Loucy (cell line): Measurements from ENCODE around the gene SLC27A1.

Experiments used
- EZH2phosphoT487 ChIP-seq: fragments of 200-600 bp; IDR thresholded peaks from 2 replicates; pipeline ENCODE4 v1.6.1; 2018; ENCODE audit warnings: antibody characterized with exemption, mild to moderate bottlenecking, moderate library complexity, borderline replicate concordance
- TF ChIP-seq, protein P1 (sequence below): fragments of 200-600 bp; sonication (generic); conservative IDR thresholded peaks from 2 replicates; pipeline ENCODE4 v1.5.1; 2014; ENCODE audit warnings: mild to moderate bottlenecking, antibody characterized with exemption, low read length

DNA sequence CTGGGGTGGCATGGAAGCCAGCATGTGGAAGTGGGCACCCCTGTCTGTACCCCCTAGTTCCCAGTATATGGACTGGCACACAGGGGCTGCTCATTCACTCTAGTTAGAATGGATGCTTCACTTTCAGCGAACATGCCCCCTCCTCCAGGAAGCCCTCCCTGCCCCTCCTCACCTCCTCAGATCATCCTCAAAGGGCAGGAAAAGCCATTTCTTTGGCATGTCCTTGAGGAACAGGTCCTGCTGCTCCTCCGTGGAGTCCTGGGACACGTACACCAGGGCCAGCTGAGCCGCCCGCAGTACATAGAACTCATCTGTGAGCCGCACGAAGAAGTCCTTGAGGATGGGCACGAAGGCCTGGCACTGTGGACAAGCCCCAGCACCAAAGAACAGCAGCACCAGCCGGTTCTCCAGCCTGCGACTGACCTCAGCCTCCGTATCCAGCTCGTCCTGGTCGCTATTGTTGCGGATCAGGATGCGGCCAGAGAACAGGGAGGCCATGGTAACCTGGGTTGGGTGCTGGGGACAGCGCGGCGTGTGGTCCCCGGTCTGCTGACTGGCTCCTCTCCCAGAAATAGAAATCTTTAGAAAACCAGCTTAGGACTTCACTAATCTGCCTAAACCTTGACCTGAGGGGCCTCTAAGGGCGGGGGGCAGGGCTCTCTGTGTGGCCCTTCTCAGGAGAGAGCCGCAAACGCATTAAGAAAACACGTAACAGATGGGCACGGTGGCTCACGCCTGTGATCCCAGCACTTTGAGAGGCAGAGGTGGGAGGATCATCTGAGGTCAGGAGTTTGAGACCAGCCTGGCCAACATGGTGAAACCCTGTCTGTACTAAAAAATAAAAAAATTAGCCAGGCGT is 9.7 kb upstream of the SLC27A1 start, which contains the start of gene NXNL1:
- TF ChIP-seq, protein P1, sequence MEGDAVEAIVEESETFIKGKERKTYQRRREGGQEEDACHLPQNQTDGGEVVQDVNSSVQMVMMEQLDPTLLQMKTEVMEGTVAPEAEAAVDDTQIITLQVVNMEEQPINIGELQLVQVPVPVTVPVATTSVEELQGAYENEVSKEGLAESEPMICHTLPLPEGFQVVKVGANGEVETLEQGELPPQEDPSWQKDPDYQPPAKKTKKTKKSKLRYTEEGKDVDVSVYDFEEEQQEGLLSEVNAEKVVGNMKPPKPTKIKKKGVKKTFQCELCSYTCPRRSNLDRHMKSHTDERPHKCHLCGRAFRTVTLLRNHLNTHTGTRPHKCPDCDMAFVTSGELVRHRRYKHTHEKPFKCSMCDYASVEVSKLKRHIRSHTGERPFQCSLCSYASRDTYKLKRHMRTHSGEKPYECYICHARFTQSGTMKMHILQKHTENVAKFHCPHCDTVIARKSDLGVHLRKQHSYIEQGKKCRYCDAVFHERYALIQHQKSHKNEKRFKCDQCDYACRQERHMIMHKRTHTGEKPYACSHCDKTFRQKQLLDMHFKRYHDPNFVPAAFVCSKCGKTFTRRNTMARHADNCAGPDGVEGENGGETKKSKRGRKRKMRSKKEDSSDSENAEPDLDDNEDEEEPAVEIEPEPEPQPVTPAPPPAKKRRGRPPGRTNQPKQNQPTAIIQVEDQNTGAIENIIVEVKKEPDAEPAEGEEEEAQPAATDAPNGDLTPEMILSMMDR, result no peak
- no peak for TF ChIP-seq EZH2phosphoT487
